ENCODE results near the gene NHERF2.

DNA sequence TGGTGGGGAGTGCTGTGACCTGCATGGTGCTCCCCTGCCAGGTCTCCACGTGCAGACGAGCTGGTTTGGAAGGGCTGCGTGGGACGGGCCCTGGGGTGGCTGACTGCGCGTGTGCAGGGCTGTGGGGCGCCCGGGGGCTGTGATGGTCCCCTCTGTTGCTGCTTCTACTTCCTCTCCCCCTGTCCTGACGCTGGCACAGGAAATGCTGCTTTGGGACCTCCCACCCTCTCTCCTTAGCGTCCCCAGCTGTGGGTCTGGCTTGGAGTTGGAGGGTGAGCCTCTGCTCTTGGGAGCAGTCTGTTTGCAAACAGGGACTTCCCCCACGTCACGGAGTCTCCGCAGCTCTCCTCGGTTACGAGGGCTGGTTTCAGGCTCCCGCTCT lies 56.3 kb downstream of the NHERF2 start:
- TF ChIP-seq POLR2A (IDR thresholded peaks at IDR 0.05; ENCODE audit: extremely low read depth, insufficient read length) (no peak), CTCF (IDR thresholded peaks at IDR 0.05; ENCODE audit: low read depth, low read length) (no peak), MYC (IDR thresholded peaks at IDR 0.05; ENCODE audit: low read depth, low read length) (peak; percentile 60)
- TF ChIP-seq, protein P1, sequence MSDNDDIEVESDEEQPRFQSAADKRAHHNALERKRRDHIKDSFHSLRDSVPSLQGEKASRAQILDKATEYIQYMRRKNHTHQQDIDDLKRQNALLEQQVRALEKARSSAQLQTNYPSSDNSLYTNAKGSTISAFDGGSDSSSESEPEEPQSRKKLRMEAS (IDR thresholded peaks at IDR 0.05; ENCODE audit: low read depth, low read length): peak; percentile 64

All from NB4 (cell line).